ENCODE results near the gene KCNK2. TPM values are rescaled to one million over a fixed set of nuclear protein-coding genes. Genes with fewer than 3 reads are reported as not detected.

KCNK2 gene
- total RNA-seq, 4 donors from 2014 or later: 0.34 to 5.6 (median 3.9) TPM

GRCh38 chr1:215140135-215140534 is 57.6 kb downstream of the KCNK2 start:
- DNase-seq (ENCODE audit: low spot score in 2 of 2): no peak
- 94 to 95% methylated on average over 1 of the region's 1 CpG for WGBS, 2 donors
- TF ChIP-seq, protein P1, sequence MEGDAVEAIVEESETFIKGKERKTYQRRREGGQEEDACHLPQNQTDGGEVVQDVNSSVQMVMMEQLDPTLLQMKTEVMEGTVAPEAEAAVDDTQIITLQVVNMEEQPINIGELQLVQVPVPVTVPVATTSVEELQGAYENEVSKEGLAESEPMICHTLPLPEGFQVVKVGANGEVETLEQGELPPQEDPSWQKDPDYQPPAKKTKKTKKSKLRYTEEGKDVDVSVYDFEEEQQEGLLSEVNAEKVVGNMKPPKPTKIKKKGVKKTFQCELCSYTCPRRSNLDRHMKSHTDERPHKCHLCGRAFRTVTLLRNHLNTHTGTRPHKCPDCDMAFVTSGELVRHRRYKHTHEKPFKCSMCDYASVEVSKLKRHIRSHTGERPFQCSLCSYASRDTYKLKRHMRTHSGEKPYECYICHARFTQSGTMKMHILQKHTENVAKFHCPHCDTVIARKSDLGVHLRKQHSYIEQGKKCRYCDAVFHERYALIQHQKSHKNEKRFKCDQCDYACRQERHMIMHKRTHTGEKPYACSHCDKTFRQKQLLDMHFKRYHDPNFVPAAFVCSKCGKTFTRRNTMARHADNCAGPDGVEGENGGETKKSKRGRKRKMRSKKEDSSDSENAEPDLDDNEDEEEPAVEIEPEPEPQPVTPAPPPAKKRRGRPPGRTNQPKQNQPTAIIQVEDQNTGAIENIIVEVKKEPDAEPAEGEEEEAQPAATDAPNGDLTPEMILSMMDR (IDR thresholded peaks at IDR 0.05): no peak
- TF ChIP-seq POLR2A (IDR thresholded peaks at IDR 0.05): no peak
- H3K4me3 ChIP-seq (ENCODE audit: low read depth, poor library complexity, severe bottlenecking): no peak overlapping the region
- intact Hi-C loops (cut with DNase I; ENCODE audit: low total_unique reads): no loop called here

GRCh38 chr1:215141460-215141859 is 58.9 kb downstream of the KCNK2 start:
- H3K4me3 ChIP-seq (ENCODE audit: low read depth, poor library complexity, severe bottlenecking): no peak overlapping the region
- WGBS, 2 donors: 91 to 96% methylated on average over 3 of the region's 3 CpGs
- no peak for DNase-seq (ENCODE audit: low spot score in 2 of 2)
- intact Hi-C loops (cut with DNase I; ENCODE audit: low total_unique reads): no loop called here
- TF ChIP-seq, protein P1 (IDR thresholded peaks at IDR 0.05): no peak
- TF ChIP-seq POLR2A (IDR thresholded peaks at IDR 0.05): no peak

- H3K4me3 ChIP-seq (ENCODE audit: low read depth, poor library complexity, severe bottlenecking): no peak overlapping the region
- no peak for DNase-seq (ENCODE audit: low spot score in 2 of 2)
- WGBS, 2 donors: 90 to 92% methylated on average over 2 of the region's 2 CpGs
- TF ChIP-seq, protein P1 (IDR thresholded peaks at IDR 0.05): no peak
- TF ChIP-seq POLR2A (IDR thresholded peaks at IDR 0.05): no peak
- intact Hi-C loops (cut with DNase I; ENCODE audit: low total_unique reads): no loop called here
Observed at GRCh38 chr1:215143497-215143896, 61.0 kb downstream of the KCNK2 start.

- 52 to 56% methylated on average over 8 of the region's 8 CpGs for WGBS, 2 donors
- no peak for DNase-seq (ENCODE audit: low spot score in 2 of 2)
- intact Hi-C loops (cut with DNase I; ENCODE audit: low total_unique reads): no loop called here
- no peak overlapping the region for H3K4me3 ChIP-seq (ENCODE audit: low read depth, poor library complexity, severe bottlenecking)
- TF ChIP-seq, protein P1 (IDR thresholded peaks at IDR 0.05): no peak
- TF ChIP-seq POLR2A (IDR thresholded peaks at IDR 0.05): no peak
Observed at GRCh38 chr1:215146240-215146975, 63.9 kb downstream of the KCNK2 start.

DNA sequence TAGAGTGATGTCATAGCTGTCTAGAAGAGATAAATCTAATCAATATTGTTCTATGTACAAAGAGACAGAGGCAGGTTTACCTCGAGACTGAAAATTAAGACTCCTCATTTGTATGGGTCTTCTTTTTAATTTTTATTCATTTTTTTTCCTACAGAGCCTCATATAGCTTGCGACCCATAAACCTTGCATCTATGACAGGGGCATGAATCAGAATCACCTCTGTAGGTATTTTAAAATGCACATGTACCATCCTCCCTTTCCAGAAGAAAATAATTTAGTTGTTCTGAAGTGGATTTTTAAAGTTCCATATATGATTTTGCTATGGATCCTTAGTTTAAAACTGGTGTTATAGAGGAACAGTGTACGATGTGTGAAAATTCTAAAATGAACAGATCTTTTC is 64.5 kb downstream of the KCNK2 start:
- TF ChIP-seq, protein P1 (IDR thresholded peaks at IDR 0.05): no peak
- TF ChIP-seq POLR2A (IDR thresholded peaks at IDR 0.05): no peak
- no peak for DNase-seq (ENCODE audit: low spot score in 2 of 2)
- WGBS, 2 donors: 88 to 90% methylated on average over 3 of the region's 3 CpGs
- H3K4me3 ChIP-seq (ENCODE audit: low read depth, poor library complexity, severe bottlenecking): no peak overlapping the region
- intact Hi-C loops (cut with DNase I; ENCODE audit: low total_unique reads): no loop called here

Data from lower leg skin (tissue), 4 donors.